Astrocyte (in vitro differentiated cells and primary cell): ENCODE results near the gene MAPKAP1. TPM values are rescaled to one million over a fixed set of nuclear protein-coding genes. Genes with fewer than 3 reads are reported as not detected.

Experiments used
- DNase-seq: peaks from one replicate; pipeline ENCODE4 v3.0.0-alpha.2; 2010; ENCODE audit warnings: low read depth
- FAIRE-seq: peaks from 2 replicates; lab custom pipeline; 2011; peaks lifted over from hg19 to GRCh38; lab: Jason Lieb, UNC
- H2AFZ ChIP-seq: 2 replicates; pipeline ENCODE4 v1.6.0; 2012; ENCODE audit warnings: low read depth, low read length, inconsistent platforms
- H3K27ac ChIP-seq: 2 replicates; pipeline ENCODE4 v1.5.1; 2011; ENCODE audit warnings: low read depth, low read length, inconsistent platforms
- H3K27me3 ChIP-seq: 2 replicates; pipeline ENCODE4 v1.6.0; 2011; ENCODE audit warnings: low read length, inconsistent platforms; ENCODE audit not compliant: insufficient read depth
- H3K36me3 ChIP-seq: 2 replicates; pipeline ENCODE4 v1.5.1; 2011; ENCODE audit warnings: low read length, inconsistent platforms; ENCODE audit not compliant: insufficient read depth
- H3K4me1 ChIP-seq: 2 replicates; pipeline ENCODE4 v1.5.1; 2011; ENCODE audit warnings: low read length, inconsistent platforms; ENCODE audit not compliant: insufficient read depth
- H3K4me2 ChIP-seq: 2 replicates; pipeline ENCODE4 v1.6.0; 2012; ENCODE audit warnings: low read length, inconsistent platforms
- H3K4me3 ChIP-seq: 2 replicates; pipeline ENCODE4 v1.5.1; 2011; ENCODE audit warnings: low read depth, mild to moderate bottlenecking, low read length, inconsistent platforms; ENCODE audit not compliant: insufficient read depth
- H3K79me2 ChIP-seq: 2 replicates; pipeline ENCODE4 v1.6.0; 2012; ENCODE audit warnings: mild to moderate bottlenecking, low read length, inconsistent platforms; ENCODE audit not compliant: insufficient read depth
- H3K9ac ChIP-seq: 2 replicates; pipeline ENCODE4 v1.6.0; 2012; ENCODE audit warnings: mild to moderate bottlenecking, low read length, inconsistent platforms
- H3K9me3 ChIP-seq: 2 replicates; pipeline ENCODE4 v1.5.1; 2012; ENCODE audit warnings: low read depth, mild to moderate bottlenecking, low read length, inconsistent platforms; ENCODE audit not compliant: insufficient read depth
- H4K20me1 ChIP-seq: 2 replicates; pipeline ENCODE4 v1.6.0; 2012; ENCODE audit warnings: low read length, inconsistent platforms; ENCODE audit not compliant: insufficient read depth
- H3K27ac Mint-ChIP-seq: one replicate; pipeline ENCODE4 v1.8.0; 2021; ENCODE audit warnings: mild to moderate bottlenecking, mixed read lengths; ENCODE audit not compliant: unreplicated experiment
- H3K27me3 Mint-ChIP-seq: one replicate; pipeline ENCODE4 v1.8.0; 2021; ENCODE audit warnings: low read depth, mixed read lengths; ENCODE audit not compliant: unreplicated experiment
- H3K36me3 Mint-ChIP-seq: one replicate; pipeline ENCODE4 v1.8.0; 2021; ENCODE audit warnings: low read depth, mixed read lengths; ENCODE audit not compliant: unreplicated experiment
- H3K4me1 Mint-ChIP-seq: one replicate; pipeline ENCODE4 v1.8.0; 2021; ENCODE audit warnings: low read depth, mixed read lengths; ENCODE audit not compliant: unreplicated experiment
- H3K4me3 Mint-ChIP-seq: one replicate; pipeline ENCODE4 v1.8.0; 2021; ENCODE audit warnings: mild to moderate bottlenecking, moderate library complexity, mixed read lengths; ENCODE audit not compliant: unreplicated experiment
- H3K9me3 Mint-ChIP-seq: one replicate; pipeline ENCODE4 v1.8.0; 2021; ENCODE audit warnings: mild to moderate bottlenecking, mixed read lengths; ENCODE audit not compliant: unreplicated experiment
- CTCF ChIP-seq: IDR thresholded peaks from 2 replicates; pipeline ENCODE4 v1.5.1; 2011; ENCODE audit warnings: low read depth, mild to moderate bottlenecking, inconsistent platforms, low read length, moderate library complexity; ENCODE audit not compliant: insufficient read depth
- EZH2 ChIP-seq: IDR thresholded peaks from 2 replicates; pipeline ENCODE4 v1.6.1; 2012; ENCODE audit warnings: mild to moderate bottlenecking, low read length, inconsistent platforms; ENCODE audit not compliant: insufficient read depth
- total RNA-seq: library from RNA; stranded (reverse); gene quantifications from 2 replicates; pipeline ENCODE4 v1.2.1, GENCODE V29; 2021

MAPKAP1 gene
- total RNA-seq, 1 donor from 2014 or later = 109 TPM

- H3K27ac ChIP-seq = no peak overlapping the region
- H3K36me3 Mint-ChIP-seq = no peaks in the 10 kb centered on the region
- H3K9ac ChIP-seq = peak overlapping the region; percentile 81
- no peak for TF ChIP-seq CTCF
- TF ChIP-seq EZH2 = no peak
- no peaks in the 10 kb centered on the region for H3K27me3 ChIP-seq
- no peaks in the 10 kb centered on the region for H3K27me3 Mint-ChIP-seq
- H3K27ac Mint-ChIP-seq = peak overlapping the region; percentile 41
- peaks cover 7% of the 10 kb centered on the region for H3K36me3 ChIP-seq
- H4K20me1 ChIP-seq = peaks cover 8% of the 10 kb centered on the region
- H3K4me2 ChIP-seq = peak overlapping the region; percentile 93
- H3K79me2 ChIP-seq = peaks cover 71% of the 10 kb centered on the region
- FAIRE-seq (no peak), DNase-seq (no peak)
- H3K9me3 ChIP-seq = no peaks in the 10 kb centered on the region
- no peak overlapping the region for H2AFZ ChIP-seq
- no peaks in the 10 kb centered on the region for H3K9me3 Mint-ChIP-seq
- H3K4me3 Mint-ChIP-seq = peak overlapping the region; percentile 89
- peak overlapping the region; percentile 72 for H3K4me3 ChIP-seq
- H3K4me1 ChIP-seq = peaks cover 25% of the 10 kb centered on the region
- H3K4me1 Mint-ChIP-seq = peaks cover 30% of the 10 kb centered on the region
Measured at GRCh38 chr9:125749287-125749935, 42.4 kb upstream of the MAPKAP1 start.

GRCh38 chr9:125748446-125749099 lies 41.6 kb upstream of the MAPKAP1 start:
- H3K9me3 Mint-ChIP-seq = no peaks in the 10 kb centered on the region
- FAIRE-seq = no peak
- H3K27ac ChIP-seq = peak overlapping the region; percentile 77
- no peaks in the 10 kb centered on the region for H3K27me3 Mint-ChIP-seq
- H3K27ac Mint-ChIP-seq = peak overlapping the region; percentile 94
- DNase-seq = no peak
- peak overlapping the region; percentile 89 for H3K4me3 Mint-ChIP-seq
- peak overlapping the region; percentile 58 for H2AFZ ChIP-seq
- peaks cover 63% of the 10 kb centered on the region for H3K79me2 ChIP-seq
- H3K9me3 ChIP-seq = no peaks in the 10 kb centered on the region
- H3K4me1 Mint-ChIP-seq = peaks cover 32% of the 10 kb centered on the region
- H3K36me3 ChIP-seq = peaks cover under 1% of the 10 kb centered on the region
- H4K20me1 ChIP-seq = peaks cover 8% of the 10 kb centered on the region
- peaks cover 25% of the 10 kb centered on the region for H3K4me1 ChIP-seq
- TF ChIP-seq EZH2 = no peak
- no peak for TF ChIP-seq CTCF
- H3K9ac ChIP-seq = peak overlapping the region; percentile 81
- H3K36me3 Mint-ChIP-seq = no peaks in the 10 kb centered on the region
- H3K4me3 ChIP-seq = peak overlapping the region; percentile 72
- H3K27me3 ChIP-seq = no peaks in the 10 kb centered on the region
- H3K4me2 ChIP-seq = peak overlapping the region; percentile 93
